GM18867 (cell line): ENCODE results near the gene YES1.
"Not testable (repeated sequence)": the region's sequence is repeated elsewhere in the genome, so short reads cannot be mapped to it uniquely, and the experiment has no call there.

Experiments used
- ATAC-seq: cut with Tn5 transposase; IDR thresholded peaks from one replicate; pipeline ENCODE4 v1.9.1; 2021; ENCODE audit warnings: mild to moderate bottlenecking, moderate library complexity; ENCODE audit not compliant: unreplicated experiment

YES1 gene

GRCh38 chr18:824179-824578 lies 12.1 kb upstream of the YES1 start:
- ATAC-seq, result no peak

- ATAC-seq, result no peak
Measured at GRCh38 chr18:820591-821165, 8.6 kb upstream of the YES1 start.

GRCh38 chr18:816869-817268 lies 4.8 kb upstream of the YES1 start:
- no peak for ATAC-seq

- no peak for ATAC-seq
Measured at GRCh38 chr18:816088-816653, 4.1 kb upstream of the YES1 start.

GRCh38 chr18:815353-815752 lies 3.3 kb upstream of the YES1 start:
- ATAC-seq, result no peak

GRCh38 chr18:814300-815084 lies 2.5 kb upstream of the YES1 start:
- ATAC-seq, result no peak

GRCh38 chr18:813172-814071 lies 1.4 kb upstream of the YES1 start:
- no peak for ATAC-seq

GRCh38 chr18:812376-813171 lies 532 bp upstream of the YES1 start:
- ATAC-seq, result peak; percentile 52

- ATAC-seq, result peak; percentile 21
Measured at GRCh38 chr18:811182-811891, 705 bp downstream of the YES1 start.

- peak; percentile 28 for ATAC-seq
Measured at GRCh38 chr18:809985-810642, 1.9 kb downstream of the YES1 start.

- ATAC-seq, result not testable (repeated sequence)
Measured at GRCh38 chr18:809228-809627, 2.8 kb downstream of the YES1 start.

GRCh38 chr18:808502-808901 lies 3.5 kb downstream of the YES1 start:
- ATAC-seq, result no peak

GRCh38 chr18:808086-808485 lies 4.0 kb downstream of the YES1 start:
- ATAC-seq, result no peak

- ATAC-seq, result peak; percentile 34
Measured at GRCh38 chr18:805755-806110, 6.3 kb downstream of the YES1 start.

GRCh38 chr18:805008-805754 lies 6.9 kb downstream of the YES1 start:
- peak; percentile 55 for ATAC-seq

GRCh38 chr18:801137-801536 lies 10.9 kb downstream of the YES1 start:
- ATAC-seq, result no peak

- no peak for ATAC-seq
Measured at GRCh38 chr18:799943-800342, 12.1 kb downstream of the YES1 start.

GRCh38 chr18:795383-795782 lies 16.7 kb downstream of the YES1 start:
- ATAC-seq, result not testable (repeated sequence)

GRCh38 chr18:789397-789796 lies 22.6 kb downstream of the YES1 start:
- ATAC-seq, result no peak
